Measurements from ENCODE around the gene CHI3L1.

DNA sequence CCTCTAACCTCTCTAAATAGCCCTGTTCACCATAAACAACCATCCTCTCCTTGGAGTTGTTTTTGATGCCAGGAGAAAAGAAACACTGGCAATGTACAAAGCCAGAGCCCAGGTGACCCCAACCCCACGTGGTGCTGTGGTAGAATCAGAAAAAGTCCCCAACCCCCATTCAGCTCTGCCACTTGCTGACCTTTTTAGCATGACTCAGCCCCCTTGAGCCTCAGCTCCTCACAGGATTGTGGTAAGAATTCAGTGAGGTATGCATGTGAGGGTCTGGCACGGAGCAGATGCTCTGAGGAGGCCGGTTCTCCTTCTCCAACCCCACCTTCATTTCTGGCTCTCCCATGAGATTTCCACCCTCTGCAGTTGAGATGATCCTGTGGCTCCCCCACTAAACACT is 11.1 kb upstream of the CHI3L1 start:
- TF ChIP-seq EGR1 (IDR thresholded peaks at IDR 0.05; ENCODE audit: low read depth) = no peak
- TF ChIP-seq, protein P1, sequence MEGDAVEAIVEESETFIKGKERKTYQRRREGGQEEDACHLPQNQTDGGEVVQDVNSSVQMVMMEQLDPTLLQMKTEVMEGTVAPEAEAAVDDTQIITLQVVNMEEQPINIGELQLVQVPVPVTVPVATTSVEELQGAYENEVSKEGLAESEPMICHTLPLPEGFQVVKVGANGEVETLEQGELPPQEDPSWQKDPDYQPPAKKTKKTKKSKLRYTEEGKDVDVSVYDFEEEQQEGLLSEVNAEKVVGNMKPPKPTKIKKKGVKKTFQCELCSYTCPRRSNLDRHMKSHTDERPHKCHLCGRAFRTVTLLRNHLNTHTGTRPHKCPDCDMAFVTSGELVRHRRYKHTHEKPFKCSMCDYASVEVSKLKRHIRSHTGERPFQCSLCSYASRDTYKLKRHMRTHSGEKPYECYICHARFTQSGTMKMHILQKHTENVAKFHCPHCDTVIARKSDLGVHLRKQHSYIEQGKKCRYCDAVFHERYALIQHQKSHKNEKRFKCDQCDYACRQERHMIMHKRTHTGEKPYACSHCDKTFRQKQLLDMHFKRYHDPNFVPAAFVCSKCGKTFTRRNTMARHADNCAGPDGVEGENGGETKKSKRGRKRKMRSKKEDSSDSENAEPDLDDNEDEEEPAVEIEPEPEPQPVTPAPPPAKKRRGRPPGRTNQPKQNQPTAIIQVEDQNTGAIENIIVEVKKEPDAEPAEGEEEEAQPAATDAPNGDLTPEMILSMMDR (IDR thresholded peaks at IDR 0.05 in 2 of 3, conservative IDR thresholded peaks at IDR 0.05 in 1 of 3; ENCODE audit: borderline replicate concordance in 1 of 3, insufficient read depth in 1 of 3, low read depth in 2 of 3, low read length in 2 of 3) = no peak
- TF ChIP-seq, protein P2, sequence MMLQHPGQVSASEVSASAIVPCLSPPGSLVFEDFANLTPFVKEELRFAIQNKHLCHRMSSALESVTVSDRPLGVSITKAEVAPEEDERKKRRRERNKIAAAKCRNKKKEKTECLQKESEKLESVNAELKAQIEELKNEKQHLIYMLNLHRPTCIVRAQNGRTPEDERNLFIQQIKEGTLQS (IDR thresholded peaks at IDR 0.05) = no peak
- no peak for TF ChIP-seq RAD21 (IDR thresholded peaks at IDR 0.05; ENCODE audit: low read depth)
- TF ChIP-seq POLR2AphosphoS5 (IDR thresholded peaks at IDR 0.05; ENCODE audit: low read depth, low read length) = no peak
- TF ChIP-seq POLR2A (IDR thresholded peaks at IDR 0.05; ENCODE audit: borderline replicate concordance, extremely low read depth, insufficient read depth, insufficient read length) = no peak
- TF ChIP-seq, protein P3, sequence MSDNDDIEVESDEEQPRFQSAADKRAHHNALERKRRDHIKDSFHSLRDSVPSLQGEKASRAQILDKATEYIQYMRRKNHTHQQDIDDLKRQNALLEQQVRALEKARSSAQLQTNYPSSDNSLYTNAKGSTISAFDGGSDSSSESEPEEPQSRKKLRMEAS (IDR thresholded peaks at IDR 0.05) = no peak
- TF ChIP-seq ZNF274 (IDR thresholded peaks at IDR 0.05; ENCODE audit: low read depth, low read length) = no peak
- no peak for TF ChIP-seq SIN3A (IDR thresholded peaks at IDR 0.05; ENCODE audit: low read depth)
- no peak for TF ChIP-seq ZFX (IDR thresholded peaks at IDR 0.05)
- TF ChIP-seq SP1 (IDR thresholded peaks at IDR 0.05; ENCODE audit: low read depth) = no peak
- TF ChIP-seq JUND (IDR thresholded peaks at IDR 0.05) = no peak
